ENCODE measurements around the gene ADGRD1.

The ADGRD1 gene

GRCh38 chr12:131038961-131039950, 85.5 kb downstream of the ADGRD1 start:
- Mint-ChIP-seq H3K36me3 (no peaks in the 10 kb centered on the region), H3K9me3 (peaks cover 13% of the 10 kb centered on the region), H3K27ac (no peak overlapping the region), H3K4me3 (no peak overlapping the region), H3K4me1 (peaks cover 9% of the 10 kb centered on the region), H3K27me3 (peaks cover 22% of the 10 kb centered on the region)
- no peak for ATAC-seq

DNA sequence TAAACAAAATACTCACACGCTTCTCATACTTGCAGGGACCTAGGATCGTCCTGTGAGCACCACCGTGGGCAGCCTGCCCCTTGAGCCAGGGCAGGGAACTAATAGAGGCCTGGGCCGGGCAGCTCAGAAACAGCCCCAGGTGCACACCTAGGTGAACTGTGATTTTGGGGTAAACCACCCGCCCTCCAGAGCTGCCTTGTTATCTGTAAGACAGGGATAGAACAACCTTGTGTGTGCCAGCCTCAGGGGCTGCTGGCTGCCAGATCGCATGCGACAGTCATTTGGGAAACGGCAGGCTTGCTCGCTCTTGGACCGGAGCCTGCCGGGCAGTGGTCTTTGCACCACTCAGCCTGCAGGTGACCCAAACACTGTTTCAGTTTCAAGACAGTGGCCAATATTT, 86.8 kb downstream of the ADGRD1 start:
- no peak overlapping the region for H3K4me3 Mint-ChIP-seq
- no peak for ATAC-seq
- peaks cover 11% of the 10 kb centered on the region for H3K27me3 Mint-ChIP-seq
- no peaks in the 10 kb centered on the region for H3K36me3 Mint-ChIP-seq
- no peak overlapping the region for H3K27ac Mint-ChIP-seq
- H3K9me3 Mint-ChIP-seq: peaks cover 13% of the 10 kb centered on the region
- peaks cover under 1% of the 10 kb centered on the region for H3K4me1 Mint-ChIP-seq

DNA sequence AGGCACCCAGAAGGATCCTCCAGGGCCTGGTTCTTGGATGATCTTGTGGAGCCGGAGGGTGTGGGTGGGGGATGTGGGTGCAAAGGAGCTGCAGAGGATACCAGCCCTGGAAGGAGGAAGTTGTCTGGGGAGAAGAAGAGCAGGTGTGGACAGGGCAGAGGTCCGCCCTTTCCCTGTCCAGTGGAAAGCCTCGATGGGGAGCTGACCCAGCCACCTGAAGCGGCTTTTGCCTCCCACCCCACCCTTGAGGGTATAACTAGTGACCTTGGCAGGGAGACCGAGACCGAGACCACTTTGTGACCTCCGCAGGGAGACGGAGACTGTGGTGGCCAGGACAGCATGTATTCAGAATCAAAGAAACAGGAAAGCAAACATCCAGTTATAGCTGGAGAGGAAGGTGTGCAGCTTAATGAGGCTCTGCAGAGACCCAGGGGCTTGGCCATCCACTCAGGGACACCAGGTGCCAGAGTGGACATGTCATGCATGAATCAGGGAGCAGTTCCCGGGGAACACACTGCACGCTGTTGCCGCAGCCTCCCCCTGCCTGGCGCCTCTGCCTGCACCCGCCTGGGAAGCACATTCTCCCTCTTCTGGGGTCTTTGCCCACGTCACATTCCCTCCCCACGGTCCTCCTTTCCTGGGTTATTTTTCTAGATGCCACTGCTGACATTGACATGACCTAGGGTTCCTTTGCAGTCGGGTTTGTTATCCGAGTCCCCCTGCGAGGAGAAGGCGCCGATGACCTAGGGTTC, 87.7 kb downstream of the ADGRD1 start:
- no peak overlapping the region for H3K27ac Mint-ChIP-seq
- H3K4me1 Mint-ChIP-seq: no peaks in the 10 kb centered on the region
- H3K36me3 Mint-ChIP-seq: no peaks in the 10 kb centered on the region
- peaks cover 11% of the 10 kb centered on the region for H3K27me3 Mint-ChIP-seq
- peaks cover 13% of the 10 kb centered on the region for H3K9me3 Mint-ChIP-seq
- H3K4me3 Mint-ChIP-seq: no peak overlapping the region
- ATAC-seq: no peak

GRCh38 chr12:131041968-131042833, 88.5 kb downstream of the ADGRD1 start:
- Mint-ChIP-seq H3K4me1 (no peaks in the 10 kb centered on the region), H3K27me3 (peaks cover 18% of the 10 kb centered on the region), H3K36me3 (no peaks in the 10 kb centered on the region), H3K27ac (no peak overlapping the region), H3K4me3 (no peak overlapping the region), H3K9me3 (peaks cover 7% of the 10 kb centered on the region)
- no peak for ATAC-seq

GRCh38 chr12:131042834-131043245, 89.1 kb downstream of the ADGRD1 start:
- Mint-ChIP-seq H3K27ac (no peak overlapping the region), H3K27me3 (peaks cover 22% of the 10 kb centered on the region), H3K4me3 (no peak overlapping the region), H3K36me3 (no peaks in the 10 kb centered on the region), H3K4me1 (no peaks in the 10 kb centered on the region), H3K9me3 (peaks cover 2% of the 10 kb centered on the region)
- ATAC-seq: no peak

- H3K9me3 Mint-ChIP-seq: no peaks in the 10 kb centered on the region
- no peaks in the 10 kb centered on the region for H3K4me1 Mint-ChIP-seq
- H3K36me3 Mint-ChIP-seq: no peaks in the 10 kb centered on the region
- H3K27ac Mint-ChIP-seq: no peak overlapping the region
- ATAC-seq: no peak
- no peak overlapping the region for H3K4me3 Mint-ChIP-seq
- H3K27me3 Mint-ChIP-seq: peaks cover 26% of the 10 kb centered on the region
These were observed 89.7 kb downstream of the ADGRD1 start for GRCh38 chr12:131043401-131043871.

DNA sequence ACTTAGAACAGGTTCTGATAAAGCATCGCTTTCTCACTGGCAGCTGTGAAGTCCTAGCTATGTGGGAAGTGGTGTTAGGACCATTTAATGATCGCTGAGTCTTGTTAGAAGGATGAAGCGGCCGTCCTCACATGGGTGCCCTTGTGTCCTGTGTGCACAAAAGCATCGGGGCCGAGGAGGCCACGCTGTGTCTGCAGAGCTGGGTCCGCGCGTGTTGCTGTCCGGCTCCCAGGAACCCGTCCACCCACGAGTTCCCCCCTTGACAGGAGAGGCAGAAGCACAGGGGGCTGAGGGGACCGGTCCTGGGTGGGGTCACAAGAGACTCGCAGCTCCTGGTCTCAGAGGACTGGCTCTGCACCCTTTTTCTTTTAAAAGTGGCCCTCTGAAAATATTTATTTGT, 90.4 kb downstream of the ADGRD1 start:
- H3K9me3 Mint-ChIP-seq: no peaks in the 10 kb centered on the region
- no peaks in the 10 kb centered on the region for H3K4me1 Mint-ChIP-seq
- peaks cover 33% of the 10 kb centered on the region for H3K27me3 Mint-ChIP-seq
- no peak for ATAC-seq
- H3K27ac Mint-ChIP-seq: no peak overlapping the region
- H3K4me3 Mint-ChIP-seq: no peak overlapping the region
- H3K36me3 Mint-ChIP-seq: no peaks in the 10 kb centered on the region

DNA sequence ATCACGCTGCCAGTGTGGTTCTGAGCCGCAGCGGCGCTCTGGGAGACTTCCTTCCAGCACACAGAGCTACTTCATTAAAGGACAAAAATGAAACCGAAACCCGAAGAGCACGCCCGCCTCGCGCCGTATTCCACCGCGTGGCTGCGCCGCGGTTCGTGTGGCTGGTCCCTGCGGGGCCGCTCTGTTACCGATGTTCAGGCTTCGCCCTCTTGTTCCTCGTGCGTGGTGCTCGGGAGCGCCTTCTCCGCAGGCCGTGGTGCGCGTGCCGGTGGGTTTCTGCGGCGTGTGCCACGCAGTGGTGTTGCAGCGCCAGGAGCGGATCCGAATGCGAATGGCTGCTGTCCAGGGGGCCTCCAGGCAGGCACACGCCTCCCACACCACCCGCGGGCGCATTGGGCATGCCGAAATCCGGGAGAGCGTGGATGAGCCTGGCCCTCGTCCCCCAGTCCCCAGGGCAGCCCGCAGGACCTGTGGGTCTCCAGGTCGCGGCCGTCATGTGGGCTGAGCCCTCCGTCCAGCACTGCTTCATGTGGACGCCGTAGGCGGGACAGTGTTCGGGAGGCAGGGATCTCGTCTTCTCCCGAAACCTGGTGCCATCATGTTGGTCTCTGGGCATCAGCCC, 91.2 kb downstream of the ADGRD1 start:
- peaks cover 35% of the 10 kb centered on the region for H3K27me3 Mint-ChIP-seq
- no peaks in the 10 kb centered on the region for H3K36me3 Mint-ChIP-seq
- H3K4me3 Mint-ChIP-seq: no peak overlapping the region
- no peaks in the 10 kb centered on the region for H3K4me1 Mint-ChIP-seq
- no peak overlapping the region for H3K27ac Mint-ChIP-seq
- ATAC-seq: no peak
- no peaks in the 10 kb centered on the region for H3K9me3 Mint-ChIP-seq

- Mint-ChIP-seq H3K4me1 (no peaks in the 10 kb centered on the region), H3K9me3 (peaks cover 3% of the 10 kb centered on the region), H3K27me3 (peaks cover 45% of the 10 kb centered on the region), H3K4me3 (no peak overlapping the region), H3K36me3 (no peaks in the 10 kb centered on the region), H3K27ac (no peak overlapping the region)
- no peak for ATAC-seq
These were observed 92.2 kb downstream of the ADGRD1 start for GRCh38 chr12:131045705-131046460.

DNA sequence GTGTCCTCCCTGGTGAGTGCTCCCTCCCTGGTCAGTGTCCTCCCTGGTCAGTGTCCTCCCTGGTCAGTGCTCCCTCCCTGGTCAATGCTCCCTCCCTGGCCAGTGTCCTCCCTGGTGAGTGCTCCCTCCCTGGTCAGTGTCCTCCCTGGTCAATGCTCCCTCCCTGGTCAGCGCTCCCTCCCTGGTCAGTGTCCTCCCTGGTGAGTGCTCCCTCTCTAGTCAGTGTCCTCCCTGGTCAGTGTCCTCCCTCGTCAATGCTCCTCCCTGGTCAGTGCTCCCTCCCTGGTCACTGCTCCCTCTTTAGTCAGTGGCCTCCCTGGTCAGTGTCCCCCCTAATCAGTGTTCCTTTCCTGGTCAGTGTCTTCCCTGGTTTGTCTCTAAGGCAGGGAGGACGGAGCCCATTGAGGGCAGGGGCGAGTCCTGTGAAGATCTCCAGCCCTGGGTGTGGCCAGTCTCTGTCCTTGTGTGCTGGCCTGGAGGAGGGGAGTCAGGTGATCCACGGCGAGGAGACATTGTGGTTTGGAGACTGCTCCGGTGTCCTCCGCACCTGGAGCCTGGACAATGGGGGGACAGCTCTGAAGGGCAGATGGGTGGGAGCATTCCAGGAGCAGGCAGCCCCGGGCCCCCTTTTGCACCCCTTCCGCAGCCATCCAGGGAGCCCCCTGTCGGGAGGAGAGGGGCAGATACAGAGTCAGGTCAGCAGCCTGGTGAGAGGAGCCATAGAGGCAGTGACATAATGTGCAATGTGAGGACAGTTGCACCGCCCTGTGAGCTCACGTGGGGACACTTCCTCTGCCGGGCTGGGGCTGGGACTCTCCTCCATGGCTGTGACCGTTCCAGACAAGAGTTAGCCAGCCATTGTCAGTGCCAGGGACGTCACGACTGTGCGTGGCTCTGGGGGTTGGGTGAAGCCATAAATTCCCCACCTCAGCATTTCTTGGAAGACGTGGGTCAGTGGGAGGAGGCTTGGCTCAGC, 93.4 kb downstream of the ADGRD1 start:
- H3K27me3 Mint-ChIP-seq: peaks cover 47% of the 10 kb centered on the region
- no peak overlapping the region for H3K4me3 Mint-ChIP-seq
- ATAC-seq: no peak
- no peak overlapping the region for H3K27ac Mint-ChIP-seq
- H3K4me1 Mint-ChIP-seq: no peaks in the 10 kb centered on the region
- peaks cover 3% of the 10 kb centered on the region for H3K9me3 Mint-ChIP-seq
- no peaks in the 10 kb centered on the region for H3K36me3 Mint-ChIP-seq

DNA sequence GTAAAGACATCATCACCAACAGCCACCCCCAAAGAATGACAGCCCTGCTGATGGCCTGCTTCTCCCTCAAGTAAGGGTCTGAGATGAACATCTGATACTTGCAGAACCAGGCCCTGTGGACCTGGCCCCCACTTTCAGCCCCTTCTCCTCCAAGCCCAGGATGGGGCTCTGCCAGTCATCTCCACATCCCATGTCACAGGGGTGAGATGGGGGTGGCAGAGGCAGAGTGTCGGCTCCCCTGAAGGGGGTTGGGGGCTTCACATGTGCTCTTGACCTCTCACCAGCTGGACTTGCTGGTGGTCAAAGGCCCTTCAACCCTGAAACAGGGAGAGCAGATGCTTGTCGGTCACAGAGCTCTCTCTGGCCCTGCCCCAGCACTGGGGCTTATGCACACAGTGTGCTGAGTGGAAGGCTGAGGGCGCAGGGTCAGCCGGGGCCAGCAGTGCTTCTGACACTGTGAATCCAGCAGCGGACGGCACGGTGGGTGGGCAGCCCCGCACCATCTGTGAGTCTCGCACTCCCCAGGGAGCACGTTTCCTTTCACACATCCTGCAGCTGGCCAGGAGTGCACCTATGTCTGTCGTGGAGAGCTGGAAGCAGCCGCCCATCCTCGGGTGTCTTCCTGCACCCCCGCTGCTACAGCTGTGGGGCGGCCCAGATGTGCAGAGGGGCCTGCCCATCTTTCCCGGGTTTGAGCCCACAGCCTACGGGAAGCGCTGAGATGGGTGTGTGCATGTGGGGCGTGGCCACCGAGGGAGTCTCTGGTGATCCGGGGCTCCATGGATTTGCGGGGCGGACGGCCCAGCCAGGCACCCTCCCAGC, 94.3 kb downstream of the ADGRD1 start:
- Mint-ChIP-seq H3K9me3 (peaks cover 3% of the 10 kb centered on the region), H3K4me1 (no peaks in the 10 kb centered on the region), H3K27ac (no peak overlapping the region), H3K27me3 (peaks cover 47% of the 10 kb centered on the region), H3K4me3 (no peak overlapping the region), H3K36me3 (no peaks in the 10 kb centered on the region)
- no peak for ATAC-seq

DNA sequence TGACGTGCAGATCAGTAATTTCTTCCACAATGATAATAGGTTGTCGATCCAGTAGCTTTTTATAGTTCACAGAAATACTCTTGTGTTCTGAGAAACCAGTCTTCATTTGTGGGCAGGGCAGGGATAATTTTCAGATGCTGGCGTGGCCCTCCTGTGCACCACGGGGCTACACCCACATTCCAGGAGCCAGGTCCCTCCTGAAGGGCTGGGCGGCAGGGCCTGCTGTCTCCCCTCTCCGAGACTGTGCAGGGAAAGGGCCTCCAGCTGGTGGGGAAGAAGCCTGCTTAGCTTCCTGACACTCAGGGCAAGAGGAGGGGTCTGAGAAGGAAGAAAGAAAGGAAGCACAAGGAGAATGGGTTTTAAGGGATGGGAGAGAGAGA, 94.9 kb downstream of the ADGRD1 start:
- no peak for ATAC-seq
- no peak overlapping the region for H3K27ac Mint-ChIP-seq
- H3K36me3 Mint-ChIP-seq: no peaks in the 10 kb centered on the region
- H3K27me3 Mint-ChIP-seq: peaks cover 43% of the 10 kb centered on the region
- no peak overlapping the region for H3K4me3 Mint-ChIP-seq
- H3K4me1 Mint-ChIP-seq: no peaks in the 10 kb centered on the region
- peaks cover 3% of the 10 kb centered on the region for H3K9me3 Mint-ChIP-seq
